ENCODE results near the gene SLC25A22.

Gene SLC25A22

GRCh38 chr11:776561-777287 lies 21.4 kb downstream of the SLC25A22 start:
- Histone ChIP-seq H3K4me2 (ENCODE audit: low read depth, low read length, poor library complexity, severe bottlenecking) (peak overlapping the region; percentile 83), H3K4me3 (ENCODE audit: low read length, poor library complexity, severe bottlenecking) (peak overlapping the region; percentile 89), H2AFZ (ENCODE audit: low read length) (peak overlapping the region; percentile 64), H3K9ac (ENCODE audit: low read depth, low read length, poor library complexity, severe bottlenecking) (peak overlapping the region; percentile 96), H3F3A (ENCODE audit: low read depth) (no peaks in the 10 kb centered on the region), H4K20me1 (ENCODE audit: insufficient read depth, low read length, poor library complexity, severe bottlenecking) (peaks cover 41% of the 10 kb centered on the region), H3K79me2 (ENCODE audit: insufficient read depth, low read length) (peaks cover 61% of the 10 kb centered on the region), H3K9me2 (replicated peaks; ENCODE audit: low read depth, low read length) (no peaks in the 10 kb centered on the region), H3K36me3 (ENCODE audit: insufficient read depth, low read length) (no peaks in the 10 kb centered on the region), H3K27me3 (ENCODE audit: insufficient read depth, low read length, poor library complexity, severe bottlenecking) (no peaks in the 10 kb centered on the region), H3K4me1 (ENCODE audit: insufficient read depth, low read length, poor library complexity, severe bottlenecking) (peaks cover 25% of the 10 kb centered on the region), H3K9me3 (ENCODE audit: insufficient read depth, low read depth, low read length) (no peaks in the 10 kb centered on the region)
- TF ChIP-seq EZH2phosphoT487 (IDR thresholded peaks at IDR 0.05; ENCODE audit: borderline replicate concordance) (no peak), CTCF (conservative IDR thresholded peaks at IDR 0.05; ENCODE audit: low read length) (peak; percentile 20; the same call in 1 of the 2 replicates)

- no peaks in the 10 kb centered on the region for H3K9me2 ChIP-seq (replicated peaks; ENCODE audit: low read depth, low read length)
- H3F3A ChIP-seq (ENCODE audit: low read depth), result no peaks in the 10 kb centered on the region
- peak overlapping the region; percentile 83 for H3K4me2 ChIP-seq (ENCODE audit: low read depth, low read length, poor library complexity, severe bottlenecking)
- H3K36me3 ChIP-seq (ENCODE audit: insufficient read depth, low read length), result peaks cover under 1% of the 10 kb centered on the region; the same call in 1 of the 2 replicates
- no peaks in the 10 kb centered on the region for H3K9me3 ChIP-seq (ENCODE audit: insufficient read depth, low read depth, low read length)
- H3K27me3 ChIP-seq (ENCODE audit: insufficient read depth, low read length, poor library complexity, severe bottlenecking), result no peaks in the 10 kb centered on the region
- peaks cover 65% of the 10 kb centered on the region for H3K79me2 ChIP-seq (ENCODE audit: insufficient read depth, low read length)
- peaks cover 26% of the 10 kb centered on the region for H3K4me1 ChIP-seq (ENCODE audit: insufficient read depth, low read length, poor library complexity, severe bottlenecking)
- H4K20me1 ChIP-seq (ENCODE audit: insufficient read depth, low read length, poor library complexity, severe bottlenecking), result peaks cover 44% of the 10 kb centered on the region
- TF ChIP-seq EZH2phosphoT487 (IDR thresholded peaks at IDR 0.05; ENCODE audit: borderline replicate concordance) (no peak), CTCF (conservative IDR thresholded peaks at IDR 0.05; ENCODE audit: low read length) (no peak)
- H3K9ac ChIP-seq (ENCODE audit: low read depth, low read length, poor library complexity, severe bottlenecking), result peak overlapping the region; percentile 96
- peak overlapping the region; percentile 89 for H3K4me3 ChIP-seq (ENCODE audit: low read length, poor library complexity, severe bottlenecking)
- no peak overlapping the region for H2AFZ ChIP-seq (ENCODE audit: low read length)
Measured at GRCh38 chr11:776263-776560, 21.9 kb downstream of the SLC25A22 start.

GRCh38 chr11:774873-775592 lies 23.0 kb downstream of the SLC25A22 start:
- H3F3A ChIP-seq (ENCODE audit: low read depth), result no peaks in the 10 kb centered on the region
- no peaks in the 10 kb centered on the region for H3K27me3 ChIP-seq (ENCODE audit: insufficient read depth, low read length, poor library complexity, severe bottlenecking)
- H2AFZ ChIP-seq (ENCODE audit: low read length), result no peak overlapping the region
- H3K4me2 ChIP-seq (ENCODE audit: low read depth, low read length, poor library complexity, severe bottlenecking), result peak overlapping the region; percentile 83
- peak overlapping the region; percentile 96 for H3K9ac ChIP-seq (ENCODE audit: low read depth, low read length, poor library complexity, severe bottlenecking)
- H4K20me1 ChIP-seq (ENCODE audit: insufficient read depth, low read length, poor library complexity, severe bottlenecking), result peaks cover 46% of the 10 kb centered on the region
- no peak for TF ChIP-seq EZH2phosphoT487 (IDR thresholded peaks at IDR 0.05; ENCODE audit: borderline replicate concordance)
- no peak for TF ChIP-seq CTCF (conservative IDR thresholded peaks at IDR 0.05; ENCODE audit: low read length)
- H3K36me3 ChIP-seq (ENCODE audit: insufficient read depth, low read length), result peaks cover 13% of the 10 kb centered on the region; the same call in 1 of the 2 replicates
- H3K79me2 ChIP-seq (ENCODE audit: insufficient read depth, low read length), result peaks cover 65% of the 10 kb centered on the region
- peak overlapping the region; percentile 89 for H3K4me3 ChIP-seq (ENCODE audit: low read length, poor library complexity, severe bottlenecking)
- peaks cover 26% of the 10 kb centered on the region for H3K4me1 ChIP-seq (ENCODE audit: insufficient read depth, low read length, poor library complexity, severe bottlenecking)
- no peaks in the 10 kb centered on the region for H3K9me2 ChIP-seq (replicated peaks; ENCODE audit: low read depth, low read length)
- no peaks in the 10 kb centered on the region for H3K9me3 ChIP-seq (ENCODE audit: insufficient read depth, low read depth, low read length)

Data from Loucy (cell line).